ENCODE measurements around the gene RABGAP1. TPM values are rescaled to one million over a fixed set of nuclear protein-coding genes. Genes with fewer than 3 reads are reported as not detected.

The RABGAP1 gene
- total RNA-seq, 2 donors from 2014 or later, result 64.1 to 75.4 TPM

- intact Hi-C loops (cut with DNase I), result no loop called here
These were observed 126.3 kb downstream of the RABGAP1 start for GRCh38 chr9:123067136-123067535.

DNA sequence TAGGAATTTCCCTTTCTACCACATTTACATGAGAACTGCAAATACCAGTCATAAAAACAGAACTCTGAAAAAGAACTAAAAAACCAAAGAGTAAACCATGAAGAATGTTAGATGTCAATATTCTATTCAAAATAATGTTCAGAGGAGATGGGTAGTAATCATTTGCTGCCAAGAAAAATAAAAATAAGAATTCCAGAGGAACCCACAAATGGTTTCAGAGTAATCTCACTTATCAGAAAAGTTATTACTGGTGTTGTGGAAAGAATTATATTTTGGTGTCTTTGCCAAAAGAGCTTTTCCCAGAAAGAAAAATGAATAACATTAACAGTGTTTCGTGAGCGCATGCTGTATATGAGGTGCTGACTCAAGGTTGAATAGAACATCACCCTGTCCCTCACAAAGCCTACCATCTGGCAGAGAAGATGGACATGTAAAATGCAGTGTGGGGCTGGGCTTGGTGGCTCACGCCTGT, 128.2 kb downstream of the RABGAP1 start:
- DNase-seq (ENCODE audit: low spot score), result no peak
- intact Hi-C loops (cut with DNase I), result no loop called here

More at GRCh38 chr9:123067136-123067535, 126.3 kb downstream of the RABGAP1 start:
- DNase-seq (ENCODE audit: low spot score), result no peak

- DNase-seq (ENCODE audit: low spot score), result no peak
- intact Hi-C loops (cut with DNase I), result no loop called here
These were observed 129.4 kb downstream of the RABGAP1 start for GRCh38 chr9:123070198-123070597.

DNA sequence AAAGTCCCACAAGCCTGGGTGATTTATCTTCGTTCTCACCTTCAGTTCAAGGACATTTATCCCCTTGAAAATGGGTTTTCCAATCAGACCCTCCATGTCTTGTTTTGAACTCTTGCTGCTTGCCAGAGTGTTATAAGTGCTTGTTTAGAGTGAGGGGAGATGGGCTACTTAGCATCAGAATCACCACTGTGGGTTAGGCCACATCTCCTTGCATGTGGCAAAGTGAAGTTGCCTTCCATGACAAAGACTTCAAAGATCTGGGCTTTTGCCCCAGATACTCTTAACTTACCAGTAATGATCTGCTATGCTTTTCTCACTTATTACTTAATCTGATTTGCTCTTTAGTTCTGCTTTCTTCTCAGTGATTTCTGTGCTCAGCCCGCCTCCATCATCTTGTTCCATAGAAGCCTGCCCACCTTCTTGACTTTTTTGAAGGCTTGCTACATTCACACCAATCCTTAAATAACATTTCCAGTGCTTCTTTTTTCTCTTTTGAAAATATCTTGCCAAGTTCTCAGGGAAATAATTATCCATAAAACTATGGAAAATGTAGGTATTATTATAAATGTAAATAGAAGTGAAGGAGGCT, 131.7 kb downstream of the RABGAP1 start:
- no peak for DNase-seq (ENCODE audit: low spot score)
- intact Hi-C loops (cut with DNase I), result no loop called here

- DNase-seq (ENCODE audit: low spot score), result no peak
- intact Hi-C loops (cut with DNase I), result no loop called here
These were observed 132.6 kb downstream of the RABGAP1 start for GRCh38 chr9:123073441-123073840.

DNA sequence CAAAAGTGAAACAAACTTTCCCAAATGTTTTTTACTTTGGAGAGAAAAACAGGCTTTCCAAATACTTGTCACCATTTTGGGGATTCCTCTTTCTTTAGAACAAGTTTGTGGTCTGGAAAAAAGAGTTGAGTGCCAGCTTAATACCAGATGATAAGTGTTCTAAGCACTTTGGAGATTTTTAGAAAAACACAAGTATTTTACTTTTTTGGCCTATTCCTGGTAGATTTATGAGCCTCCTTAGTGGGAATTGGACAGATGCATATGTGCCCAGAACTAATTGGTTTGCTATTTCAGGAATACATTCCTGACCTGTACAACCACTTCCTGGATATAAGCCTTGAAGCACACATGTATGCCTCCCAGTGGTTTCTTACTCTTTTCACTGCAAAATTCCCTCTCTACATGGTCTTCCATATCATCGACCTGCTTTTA, 133.2 kb downstream of the RABGAP1 start:
- DNase-seq (ENCODE audit: low spot score), result no peak
- intact Hi-C loops (cut with DNase I), result no loop called here

DNA sequence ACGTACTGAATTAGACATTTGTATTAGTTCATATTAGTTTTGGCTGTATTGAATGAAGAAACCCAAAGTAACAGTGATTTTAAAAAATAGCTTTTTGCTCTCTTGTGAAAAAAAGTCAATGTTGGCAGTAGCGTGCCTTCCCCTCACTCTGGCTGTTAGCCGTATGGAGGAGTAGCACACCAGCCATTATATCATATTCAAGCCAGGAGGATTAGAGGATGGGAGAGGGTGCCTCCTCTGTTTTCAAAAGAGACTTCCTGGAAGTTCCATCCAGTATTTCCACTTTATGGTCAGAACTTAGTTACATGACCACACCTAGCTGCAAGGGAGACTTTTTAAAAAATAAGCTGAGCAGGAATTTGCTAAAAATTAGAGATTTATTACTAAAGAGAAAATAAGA, 133.8 kb downstream of the RABGAP1 start:
- DNase-seq (ENCODE audit: low spot score), result no peak
- intact Hi-C loops (cut with DNase I), result no loop called here

DNA sequence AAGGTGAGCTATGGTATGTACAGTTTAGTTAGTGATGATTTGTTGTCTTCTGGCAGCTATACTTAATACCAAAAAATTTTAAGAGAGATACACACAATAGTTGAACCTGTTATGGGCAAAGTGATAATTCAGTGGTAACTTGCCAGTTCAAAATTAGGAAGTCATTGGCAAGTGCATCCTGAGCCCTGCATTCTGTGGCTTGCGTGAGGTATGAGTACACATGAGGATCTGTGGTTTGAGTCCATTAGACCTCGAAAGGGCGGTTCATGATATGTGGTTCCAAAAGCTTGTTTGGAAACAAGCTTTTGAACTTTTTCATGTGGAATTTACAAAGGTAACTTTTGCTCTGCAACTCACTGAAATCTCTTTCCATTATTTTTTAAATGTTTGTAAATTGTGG, 139.6 kb downstream of the RABGAP1 start:
- DNase-seq (ENCODE audit: low spot score), result no peak
- intact Hi-C loops (cut with DNase I), result loop anchor here in 1 of 2 donors (5.0 kb wide), 1 partner anchor 267 kb away; no protein-coding TSS in a partner anchor

DNA sequence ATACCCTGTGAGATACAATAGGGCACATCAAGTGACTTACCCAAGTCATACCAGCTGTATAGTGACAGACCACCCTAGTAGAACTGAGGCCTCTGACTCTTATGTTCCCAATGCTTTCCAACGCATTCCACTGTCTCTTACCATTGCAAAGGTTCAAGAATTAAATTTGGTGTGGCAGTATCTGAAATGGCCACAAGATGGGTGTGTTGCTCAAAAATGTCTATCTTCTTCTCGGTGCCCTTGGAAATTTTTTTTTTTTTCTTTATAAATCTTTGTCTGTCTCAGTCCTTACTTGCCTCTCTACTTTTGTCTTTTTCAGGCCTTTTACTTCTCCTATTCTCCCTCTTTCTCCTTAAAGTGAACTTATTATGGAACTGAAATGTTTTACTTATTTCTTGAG, 141.0 kb downstream of the RABGAP1 start:
- DNase-seq (ENCODE audit: low spot score), result no peak
- intact Hi-C loops (cut with DNase I), result loop anchor here in 1 of 2 donors (5.0 kb wide), 1 partner anchor 265 kb away; no protein-coding TSS in a partner anchor

GRCh38 chr9:123083680-123084079, 142.9 kb downstream of the RABGAP1 start:
- intact Hi-C loops (cut with DNase I), result loop anchor here in 1 of 2 donors (5.0 kb wide), 1 partner anchor 264 kb away; no protein-coding TSS in a partner anchor
- no peak for DNase-seq (ENCODE audit: low spot score)

GRCh38 chr9:123084256-123084655, 143.4 kb downstream of the RABGAP1 start:
- no peak for DNase-seq (ENCODE audit: low spot score)

DNA sequence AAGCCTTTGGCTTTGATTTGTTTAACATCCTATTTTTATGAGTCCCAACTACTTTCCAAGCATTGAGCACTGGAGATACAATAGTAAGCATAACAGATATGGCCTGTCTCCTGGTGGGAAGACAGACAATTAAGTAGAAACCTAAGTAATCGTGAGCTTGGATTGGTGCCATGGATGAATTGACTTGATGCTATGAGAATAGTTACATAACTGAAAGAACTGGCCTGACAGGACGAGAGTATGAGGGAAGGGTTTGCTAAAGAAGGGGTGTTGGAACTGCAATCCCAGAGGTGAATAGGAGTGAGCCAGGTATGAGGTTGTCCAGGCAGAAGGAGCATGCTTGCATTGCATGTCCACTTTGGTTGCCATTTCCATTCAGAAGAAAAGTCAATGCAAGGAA, 145.1 kb downstream of the RABGAP1 start:
- intact Hi-C loops (cut with DNase I), result no loop called here
- DNase-seq (ENCODE audit: low spot score), result no peak

More at GRCh38 chr9:123084256-123084655, 143.4 kb downstream of the RABGAP1 start:
- intact Hi-C loops (cut with DNase I), result loop anchor here in 1 of 2 donors (5.0 kb wide), 1 partner anchor 263 kb away; no protein-coding TSS in a partner anchor

- DNase-seq (ENCODE audit: low spot score), result no peak
- intact Hi-C loops (cut with DNase I), result no loop called here
These were observed 146.6 kb downstream of the RABGAP1 start for GRCh38 chr9:123087359-123087888.

GRCh38 chr9:123089040-123089439, 148.2 kb downstream of the RABGAP1 start:
- no peak for DNase-seq (ENCODE audit: low spot score)
- intact Hi-C loops (cut with DNase I), result no loop called here

DNA sequence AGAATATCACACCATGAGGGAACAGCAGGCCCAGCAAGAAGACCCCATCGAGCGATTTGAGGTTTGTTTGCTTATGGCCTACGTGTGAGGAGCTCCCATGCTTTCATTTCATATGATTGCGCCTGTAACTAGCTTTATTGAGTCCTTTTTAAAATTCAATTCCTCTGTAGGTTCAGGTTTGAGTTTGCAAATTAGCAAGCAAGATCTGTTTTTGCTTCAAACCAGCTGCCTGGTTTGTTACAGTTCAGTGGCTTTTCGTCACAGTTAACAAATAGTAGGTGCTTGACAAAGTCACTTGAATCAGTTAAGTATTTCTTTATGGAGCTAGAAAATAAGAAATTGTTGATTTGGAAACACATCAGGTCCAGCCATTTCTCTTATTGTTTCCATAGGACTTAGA, 149.0 kb downstream of the RABGAP1 start:
- no peak for DNase-seq (ENCODE audit: low spot score)

DNA sequence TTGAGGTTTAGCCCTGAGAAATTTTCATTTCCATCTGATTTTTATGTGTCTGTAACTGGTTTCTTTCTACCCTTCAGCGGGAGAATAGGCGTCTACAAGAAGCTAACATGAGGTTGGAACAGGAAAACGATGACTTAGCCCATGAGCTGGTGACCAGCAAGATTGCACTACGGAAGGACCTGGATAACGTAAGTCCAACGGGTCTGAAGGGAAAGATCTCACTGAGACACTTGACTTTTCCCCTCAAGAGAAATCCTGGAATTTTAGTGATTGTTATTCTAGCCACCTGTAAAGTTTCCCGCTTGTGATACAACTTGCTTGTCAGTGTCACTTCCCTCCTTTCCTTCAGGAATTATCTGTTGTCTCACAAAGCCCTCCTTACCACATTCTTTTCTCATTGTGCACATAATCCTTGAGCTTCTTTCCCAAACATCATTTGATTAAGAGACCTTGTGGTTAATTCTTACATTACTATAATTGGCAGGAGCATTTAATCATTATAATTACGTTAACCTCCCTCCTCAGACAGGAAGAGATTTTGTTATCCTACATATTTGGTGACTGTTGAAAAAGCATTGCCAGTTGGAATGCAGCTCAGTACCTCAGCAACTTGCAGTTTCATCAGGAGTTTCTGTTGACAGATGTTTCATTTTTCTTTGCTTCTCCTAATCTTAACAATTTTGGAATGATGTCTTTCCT, 149.5 kb downstream of the RABGAP1 start:
- intact Hi-C loops (cut with DNase I), result no loop called here

More for the DNA sequence above, 149.0 kb downstream of the RABGAP1 start:
- intact Hi-C loops (cut with DNase I), result no loop called here

GRCh38 chr9:123090956-123091355, 150.1 kb downstream of the RABGAP1 start:
- no peak for DNase-seq (ENCODE audit: low spot score)
- intact Hi-C loops (cut with DNase I), result no loop called here

More for the DNA sequence above, 149.5 kb downstream of the RABGAP1 start:
- no peak for DNase-seq (ENCODE audit: low spot score)

DNA sequence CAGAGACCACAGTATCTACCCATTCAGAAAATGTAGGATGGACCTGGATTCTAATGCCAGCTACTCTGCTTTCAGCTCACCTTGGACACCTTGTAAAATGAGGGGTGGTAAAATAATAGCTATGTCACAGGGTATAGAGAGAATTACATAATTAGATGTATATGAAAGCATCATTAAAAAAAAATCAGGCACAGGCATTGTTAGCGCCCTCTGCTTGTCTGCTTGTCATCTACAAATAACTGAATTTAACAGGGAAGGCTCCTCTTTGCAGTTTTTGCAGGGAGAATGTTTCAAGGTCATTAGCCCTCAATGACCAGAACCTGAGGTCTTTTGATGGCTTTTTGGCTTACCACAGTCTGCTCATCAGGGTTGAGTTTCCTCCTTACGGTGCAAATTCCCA, 150.6 kb downstream of the RABGAP1 start:
- intact Hi-C loops (cut with DNase I), result no loop called here
- no peak for DNase-seq (ENCODE audit: low spot score)

DNA sequence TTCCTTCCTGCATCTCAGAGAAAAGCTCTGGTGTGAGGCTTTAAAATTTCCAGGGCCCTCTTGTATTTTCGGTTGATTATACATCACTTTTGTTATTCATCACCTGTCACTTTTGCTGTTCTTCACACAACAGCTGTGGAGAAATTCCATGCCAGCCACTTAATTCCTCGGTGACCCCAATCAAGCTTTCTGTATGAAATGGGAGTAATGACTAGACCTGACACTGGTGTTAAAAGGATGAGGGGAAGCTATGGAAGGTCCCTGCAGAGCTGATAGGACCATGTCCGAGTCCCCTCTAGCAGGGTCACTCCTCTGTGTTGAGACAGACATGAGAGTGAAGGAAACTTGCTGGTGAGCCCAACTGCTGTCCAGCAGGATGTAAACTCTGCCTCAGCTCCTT, 152.3 kb downstream of the RABGAP1 start:
- no peak for DNase-seq (ENCODE audit: low spot score)
- intact Hi-C loops (cut with DNase I), result no loop called here

- intact Hi-C loops (cut with DNase I), result loop anchor here in 1 of 2 donors (5.0 kb wide), 1 partner anchor 250 kb away; no protein-coding TSS in a partner anchor
- no peak for DNase-seq (ENCODE audit: low spot score)
These were observed 156.2 kb downstream of the RABGAP1 start for GRCh38 chr9:123096987-123097386.

All from posterior vena cava (tissue), 2 donors.